SK-N-SH treated with all-trans-retinoic acid at 6 μM for 48 hours (cell line): ENCODE data around the gene OR6K2.

Experiments
- PPARA ChIP-seq: fragments of 250-450 bp; sonication (Bioruptor Pico); IDR thresholded peaks from 2 replicates; pipeline ENCODE4 v1.5.0; 2020; ENCODE audit warnings: mild to moderate bottlenecking, borderline replicate concordance
- TF ChIP-seq, protein P1 (sequence below): fragments of 250-450 bp; sonication (Bioruptor Pico); IDR thresholded peaks from 2 replicates; pipeline ENCODE4 v1.5.1; 2020; ENCODE audit warnings: low read depth, mild to moderate bottlenecking, moderate library complexity

DNA sequence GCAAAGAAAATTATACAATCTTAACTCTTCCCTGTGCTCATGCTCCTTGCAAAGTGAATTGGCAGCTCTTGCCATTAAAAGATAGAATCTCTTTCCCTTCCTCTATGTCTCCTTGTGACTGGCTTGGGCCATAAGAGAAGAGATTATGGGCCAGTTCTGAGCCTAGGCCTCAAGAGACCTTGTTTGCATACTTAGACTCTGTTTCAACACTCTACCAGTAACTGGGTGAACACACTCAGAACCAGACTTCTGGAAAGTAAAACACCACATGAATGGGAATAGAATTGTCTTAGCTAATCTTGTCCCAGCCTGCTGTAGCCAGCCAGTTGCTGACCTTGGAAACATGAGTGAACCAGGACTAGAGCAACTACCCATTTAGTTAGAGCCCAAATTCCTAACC, 35.4 kb upstream of the OR6K2 start:
- TF ChIP-seq, protein P1, sequence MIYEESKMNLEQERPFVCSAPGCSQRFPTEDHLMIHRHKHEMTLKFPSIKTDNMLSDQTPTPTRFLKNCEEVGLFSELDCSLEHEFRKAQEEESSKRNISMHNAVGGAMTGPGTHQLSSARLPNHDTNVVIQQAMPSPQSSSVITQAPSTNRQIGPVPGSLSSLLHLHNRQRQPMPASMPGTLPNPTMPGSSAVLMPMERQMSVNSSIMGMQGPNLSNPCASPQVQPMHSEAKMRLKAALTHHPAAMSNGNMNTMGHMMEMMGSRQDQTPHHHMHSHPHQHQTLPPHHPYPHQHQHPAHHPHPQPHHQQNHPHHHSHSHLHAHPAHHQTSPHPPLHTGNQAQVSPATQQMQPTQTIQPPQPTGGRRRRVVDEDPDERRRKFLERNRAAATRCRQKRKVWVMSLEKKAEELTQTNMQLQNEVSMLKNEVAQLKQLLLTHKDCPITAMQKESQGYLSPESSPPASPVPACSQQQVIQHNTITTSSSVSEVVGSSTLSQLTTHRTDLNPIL: no peak
- no peak for TF ChIP-seq PPARA (CRISPR knock-in tag)
